Hepatocyte (in vitro differentiated cells): Measurements from ENCODE around the gene SERPINB6.

Source experiments
- EZH2phosphoT487 ChIP-seq: fragments of 200-600 bp; sonication (generic); IDR thresholded peaks from one replicate; pipeline ENCODE4 v1.6.1; 2018; ENCODE audit warnings: antibody characterized with exemption, mild to moderate bottlenecking, low read depth, moderate library complexity; ENCODE audit not compliant: unreplicated experiment, severe bottlenecking
- TF ChIP-seq, protein P1 (sequence below): fragments of 200-600 bp; sonication (generic); IDR thresholded peaks from 2 replicates; pipeline ENCODE4 v1.5.1; 2016; ENCODE audit warnings: antibody characterized with exemption, mild to moderate bottlenecking; ENCODE audit not compliant: poor library complexity

DNA sequence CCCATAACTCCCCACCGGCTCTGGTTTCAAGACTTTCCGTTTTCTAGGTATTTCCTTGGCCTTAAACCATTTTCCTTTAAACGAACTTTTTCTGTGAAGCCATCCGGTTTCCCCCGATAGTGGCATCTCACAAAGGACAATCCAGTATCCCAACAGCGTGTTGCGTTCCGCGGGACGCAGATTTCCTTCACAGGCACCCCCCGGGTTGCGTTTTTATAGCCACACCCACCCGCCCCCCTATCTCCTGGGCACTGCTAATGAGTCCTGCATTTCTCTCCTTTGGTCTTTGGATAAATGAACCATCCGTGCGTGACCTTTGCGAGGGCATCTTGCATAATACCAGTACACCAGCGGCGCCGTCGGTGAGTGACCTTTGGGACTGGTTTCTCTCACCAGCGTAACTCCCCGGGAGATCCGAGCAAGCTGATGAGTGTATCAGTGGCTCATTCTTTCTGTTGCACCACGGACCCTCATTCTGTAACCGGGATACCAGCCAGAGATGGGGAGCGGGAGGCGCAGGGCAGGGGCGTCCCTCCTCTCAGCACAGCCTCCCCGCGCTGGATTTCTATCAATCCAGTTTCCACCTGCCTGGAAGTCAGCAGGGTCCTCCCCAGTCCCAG, 27.7 kb upstream of the SERPINB6 start:
- no peak for TF ChIP-seq EZH2phosphoT487
- TF ChIP-seq, protein P1, sequence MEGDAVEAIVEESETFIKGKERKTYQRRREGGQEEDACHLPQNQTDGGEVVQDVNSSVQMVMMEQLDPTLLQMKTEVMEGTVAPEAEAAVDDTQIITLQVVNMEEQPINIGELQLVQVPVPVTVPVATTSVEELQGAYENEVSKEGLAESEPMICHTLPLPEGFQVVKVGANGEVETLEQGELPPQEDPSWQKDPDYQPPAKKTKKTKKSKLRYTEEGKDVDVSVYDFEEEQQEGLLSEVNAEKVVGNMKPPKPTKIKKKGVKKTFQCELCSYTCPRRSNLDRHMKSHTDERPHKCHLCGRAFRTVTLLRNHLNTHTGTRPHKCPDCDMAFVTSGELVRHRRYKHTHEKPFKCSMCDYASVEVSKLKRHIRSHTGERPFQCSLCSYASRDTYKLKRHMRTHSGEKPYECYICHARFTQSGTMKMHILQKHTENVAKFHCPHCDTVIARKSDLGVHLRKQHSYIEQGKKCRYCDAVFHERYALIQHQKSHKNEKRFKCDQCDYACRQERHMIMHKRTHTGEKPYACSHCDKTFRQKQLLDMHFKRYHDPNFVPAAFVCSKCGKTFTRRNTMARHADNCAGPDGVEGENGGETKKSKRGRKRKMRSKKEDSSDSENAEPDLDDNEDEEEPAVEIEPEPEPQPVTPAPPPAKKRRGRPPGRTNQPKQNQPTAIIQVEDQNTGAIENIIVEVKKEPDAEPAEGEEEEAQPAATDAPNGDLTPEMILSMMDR: no peak
